A549 (cell line): ENCODE data around the gene CDC37L1. TPM values are rescaled to one million over a fixed set of nuclear protein-coding genes. Genes with fewer than 3 reads are reported as not detected.
"Not testable (repeated sequence)": the region's sequence is repeated elsewhere in the genome, so short reads cannot be mapped to it uniquely, and the experiment has no call there.

ENCODE experiments used
- ATAC-seq, 2 experiments: fragments of 200-7000 bp in 1 of 2; fragments of >200 bp in 1 of 2; cut with Nextera tagmentation in 1 of 2; cut with Tn5 transposase in 1 of 2; 3 replicates each; pipeline versions ENCODE4 v1.8.0 to v1.9.1; 2018 to 2020; ENCODE audit warnings: mild to moderate bottlenecking in 1 of 2, moderate library complexity in 1 of 2
- CTCF ChIA-PET: fragments of 300-600 bp; sonication (Branson Sonifier 250); formaldehyde crosslinking; extraction: SDS; loops from one replicate; lab custom pipeline; 2021; ENCODE audit warnings: antibody characterized with exemption, inconsistent platforms; lab: Yijun Ruan, JAX
- POLR2A ChIA-PET: fragments of 350-600 bp; formaldehyde crosslinking; extraction: SDS; loops from one replicate; lab custom pipeline; 2021; ENCODE audit warnings: antibody characterized with exemption, inconsistent platforms; lab: Yijun Ruan, JAX
- DNase-seq, 2 experiments: peaks; one replicate each; pipeline versions ENCODE4 v3.0.0 to v3.0.0-alpha.2; 2011 to 2016; ENCODE audit warnings: low read depth in 1 of 2, low spot score in 1 of 2
- FAIRE-seq: peaks from 2 replicates; lab custom pipeline; 2011; peaks lifted over from hg19 to GRCh38; lab: Jason Lieb, UNC
- H3K27ac ChIP-seq, 2 experiments: fragments of >200 bp; sonication (Bioruptor Twin); formaldehyde crosslinking; 3 replicates each; pipeline ENCODE4 v1.5.1; 2016 to 2017
- H3K4me1 ChIP-seq: fragments of >200 bp; sonication (Bioruptor Twin); formaldehyde crosslinking; 3 replicates; pipeline ENCODE4 v1.6.1; 2016
- H3K4me2 ChIP-seq: fragments of >200 bp; sonication (Bioruptor Twin); formaldehyde crosslinking; 3 replicates; pipeline ENCODE4 v1.6.1; 2016
- H3K4me3 ChIP-seq: fragments of >200 bp; sonication (Bioruptor Twin); formaldehyde crosslinking; 3 replicates; pipeline ENCODE4 v1.5.1; 2016
- H3K9me3 ChIP-seq: fragments of >200 bp; sonication (Bioruptor Twin); formaldehyde crosslinking; 3 replicates; pipeline ENCODE4 v1.6.1; 2016
- BCL3 ChIP-seq: fragments of >200 bp; sonication (Bioruptor Twin); formaldehyde crosslinking; IDR thresholded peaks from 3 replicates; pipeline ENCODE4 v1.6.1; 2016
- BHLHE40 ChIP-seq: IDR thresholded peaks from 2 replicates; pipeline ENCODE4 v1.6.1; 2012; ENCODE audit warnings: low read depth, low read length, inconsistent platforms
- CEBPB ChIP-seq, 2 experiments: fragments of >200 bp in 1 of 2; sonication (Bioruptor Twin) in 1 of 2; formaldehyde crosslinking in 1 of 2; IDR thresholded peaks; 2 replicates each; pipeline ENCODE4 v1.6.1; 2012 to 2016
- CHD4 ChIP-seq: fragments of 200-600 bp; sonication (generic); IDR thresholded peaks from 2 replicates; pipeline ENCODE4 v1.6.1; 2016; ENCODE audit warnings: antibody characterized with exemption, mild to moderate bottlenecking, borderline replicate concordance
- EHMT2 ChIP-seq: fragments of 200-600 bp; sonication (generic); IDR thresholded peaks from 2 replicates; pipeline ENCODE4 v1.6.1; 2016; ENCODE audit warnings: antibody characterized with exemption, low read depth, mild to moderate bottlenecking, moderate library complexity
- ESRRA ChIP-seq: fragments of 150-350 bp; IDR thresholded peaks from 2 replicates; pipeline ENCODE4 v1.6.1; 2014; ENCODE audit warnings: mild to moderate bottlenecking, low read length, borderline replicate concordance
- FOSL2 ChIP-seq, 2 experiments: fragments of 450-650 bp in 1 of 2; fragments of >200 bp in 1 of 2; sonication (Bioruptor Twin) in 1 of 2; formaldehyde crosslinking; IDR thresholded peaks; 2 replicates each; pipeline versions ENCODE4 v1.5.0 to v1.6.1; 2016 to 2020; ENCODE audit warnings: mild to moderate bottlenecking in 1 of 2, moderate library complexity in 1 of 2
- FOXS1 ChIP-seq: fragments of 250-450 bp; sonication (Bioruptor Pico); IDR thresholded peaks from 2 replicates; pipeline ENCODE4 v1.5.0; 2020; ENCODE audit warnings: mild to moderate bottlenecking, moderate library complexity
- GATA3 ChIP-seq: IDR thresholded peaks from 2 replicates; pipeline ENCODE4 v1.6.1; 2012; ENCODE audit warnings: borderline replicate concordance
- HMGXB4 ChIP-seq: fragments of 250-450 bp; sonication (Bioruptor Pico); IDR thresholded peaks from 2 replicates; pipeline ENCODE4 v1.5.0; 2021; ENCODE audit warnings: mild to moderate bottlenecking, moderate library complexity, borderline replicate concordance
- JUN ChIP-seq, 2 experiments: fragments of >200 bp; sonication (Bioruptor Twin); formaldehyde crosslinking; IDR thresholded peaks; 2 replicates in 1 of 2; 3 replicates in 1 of 2; pipeline ENCODE4 v1.6.1; 2016 to 2017
- KDM1A ChIP-seq: fragments of 200-600 bp; sonication (generic); IDR thresholded peaks from 2 replicates; pipeline ENCODE4 v1.6.1; 2016; ENCODE audit warnings: low read depth, mild to moderate bottlenecking
- MAX ChIP-seq: IDR thresholded peaks from 2 replicates; pipeline ENCODE4 v1.6.1; 2012
- MYC ChIP-seq: IDR thresholded peaks from 2 replicates; pipeline ENCODE4 v1.6.1; 2012; ENCODE audit warnings: mild to moderate bottlenecking, inconsistent platforms, low read length, improper control_type of control experiment, borderline replicate concordance
- NPAS2 ChIP-seq: fragments of 250-450 bp; sonication (Bioruptor Pico); IDR thresholded peaks from 2 replicates; pipeline ENCODE4 v1.8.0; 2022; ENCODE audit warnings: mild to moderate bottlenecking, moderate library complexity, borderline replicate concordance
- NR3C1 ChIP-seq: fragments of >200 bp; sonication (Bioruptor Twin); formaldehyde crosslinking; IDR thresholded peaks from 3 replicates; pipeline ENCODE4 v1.6.1; 2017
- PHF8 ChIP-seq: fragments of 200-600 bp; sonication (generic); IDR thresholded peaks from 2 replicates; pipeline ENCODE4 v1.6.1; 2016; ENCODE audit warnings: low read depth, mild to moderate bottlenecking, antibody characterized with exemption, moderate library complexity, borderline replicate concordance
- POLR2A ChIP-seq: IDR thresholded peaks from 2 replicates; pipeline ENCODE4 v1.6.1; 2012; ENCODE audit warnings: mild to moderate bottlenecking, low read length
- RCOR1 ChIP-seq: fragments of 150-350 bp; IDR thresholded peaks from 2 replicates; pipeline ENCODE4 v1.6.1; 2014; ENCODE audit warnings: antibody characterized with exemption, low read length, low read depth
- SMC3 ChIP-seq: fragments of >200 bp; sonication (Bioruptor Twin); formaldehyde crosslinking; IDR thresholded peaks from 3 replicates; pipeline ENCODE4 v1.6.1; 2018; ENCODE audit warnings: inconsistent platforms
- WGBS: methylation state at CpG from one replicate; pipeline ENCODE4 v1.1.6; 2017; ENCODE audit errors: missing lambda C conversion rate; 5-methylcytosine and 5-hydroxymethylcytosine counted together
- polyA plus RNA-seq, 4 experiments: library from polyadenylated mRNA; depleted of rRNA in 3 of 4; stranded (reverse); fragments of >200 nt; fragmentation: RNase III in 1 of 4; extraction: RNeasy Plus Mini Kit Qiagen cat#74134 plus additional on column Dnase treatment in 1 of 4; gene quantifications; 2 replicates in 3 of 4; 3 replicates in 1 of 4; pipeline ENCODE4 v1.2.3, GENCODE V29; 2011 to 2017
- TF ChIP-seq, protein P1 (sequence below): IDR thresholded peaks from 2 replicates; pipeline ENCODE4 v1.6.1; 2012; ENCODE audit warnings: low read depth, borderline replicate concordance
- TF ChIP-seq, protein P2 (sequence below): fragments of >200 bp; sonication (Bioruptor Twin); formaldehyde crosslinking; IDR thresholded peaks from 3 replicates; pipeline ENCODE4 v1.5.1; 2016
- TF ChIP-seq, protein P3 (sequence below): IDR thresholded peaks from 2 replicates; pipeline ENCODE4 v1.6.1; 2012

The CDC37L1 gene
- polyA plus RNA-seq, 2 of the 4 experiments (the other 2 are of a cell fraction): 9.5 to 16.2 TPM

DNA sequence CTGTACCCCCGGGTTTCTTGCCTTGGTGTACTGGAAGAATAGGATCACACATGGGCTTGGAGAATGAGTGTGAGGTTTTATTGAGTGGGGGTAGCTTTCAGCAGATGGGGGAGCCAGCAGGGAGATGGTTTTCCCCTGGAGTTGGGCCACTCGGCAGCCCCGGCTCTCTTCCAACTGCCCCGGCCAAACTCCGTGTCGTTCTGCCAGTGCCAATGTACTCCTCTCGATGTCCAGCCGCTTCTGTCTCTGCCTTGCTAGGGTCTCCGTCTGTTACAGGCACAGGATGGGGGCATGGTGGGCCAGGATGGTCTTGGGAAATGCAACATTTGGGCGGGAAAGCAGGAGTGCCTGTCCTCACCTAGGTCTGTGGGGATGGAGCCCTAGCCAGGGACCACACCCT is 24.8 kb upstream of the CDC37L1 start:
- ATAC-seq (no peak), FAIRE-seq (no peak), DNase-seq (no peak)
- CTCF ChIA-PET: interaction anchor here (1.0 kb wide), 1 partner anchor 8 kb away, joined by 6 read pairs; the partner anchor contains the start of gene PLPP6
- Histone ChIP-seq H3K4me1 (peaks cover 17% of the 10 kb centered on the region; the same call in 2 of the 3 replicates), H3K4me3 (no peak overlapping the region), H3K27ac (no peak overlapping the region), H3K9me3 (no peaks in the 10 kb centered on the region), H3K4me2 (no peak overlapping the region)
- no peak for TF ChIP-seq FOSL2 (IDR thresholded peaks at IDR 0.05)
- no peak for TF ChIP-seq FOSL2 (CRISPR knock-in tag; IDR thresholded peaks at IDR 0.05)
- TF ChIP-seq NPAS2 (CRISPR knock-in tag): no peak
- TF ChIP-seq PHF8: no peak
- TF ChIP-seq JUN (IDR thresholded peaks at IDR 0.05): no peak
- TF ChIP-seq ESRRA: no peak
- TF ChIP-seq, protein P1, sequence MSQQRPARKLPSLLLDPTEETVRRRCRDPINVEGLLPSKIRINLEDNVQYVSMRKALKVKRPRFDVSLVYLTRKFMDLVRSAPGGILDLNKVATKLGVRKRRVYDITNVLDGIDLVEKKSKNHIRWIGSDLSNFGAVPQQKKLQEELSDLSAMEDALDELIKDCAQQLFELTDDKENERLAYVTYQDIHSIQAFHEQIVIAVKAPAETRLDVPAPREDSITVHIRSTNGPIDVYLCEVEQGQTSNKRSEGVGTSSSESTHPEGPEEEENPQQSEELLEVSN: no peak
- no peak for TF ChIP-seq POLR2A
- TF ChIP-seq, protein P2, sequence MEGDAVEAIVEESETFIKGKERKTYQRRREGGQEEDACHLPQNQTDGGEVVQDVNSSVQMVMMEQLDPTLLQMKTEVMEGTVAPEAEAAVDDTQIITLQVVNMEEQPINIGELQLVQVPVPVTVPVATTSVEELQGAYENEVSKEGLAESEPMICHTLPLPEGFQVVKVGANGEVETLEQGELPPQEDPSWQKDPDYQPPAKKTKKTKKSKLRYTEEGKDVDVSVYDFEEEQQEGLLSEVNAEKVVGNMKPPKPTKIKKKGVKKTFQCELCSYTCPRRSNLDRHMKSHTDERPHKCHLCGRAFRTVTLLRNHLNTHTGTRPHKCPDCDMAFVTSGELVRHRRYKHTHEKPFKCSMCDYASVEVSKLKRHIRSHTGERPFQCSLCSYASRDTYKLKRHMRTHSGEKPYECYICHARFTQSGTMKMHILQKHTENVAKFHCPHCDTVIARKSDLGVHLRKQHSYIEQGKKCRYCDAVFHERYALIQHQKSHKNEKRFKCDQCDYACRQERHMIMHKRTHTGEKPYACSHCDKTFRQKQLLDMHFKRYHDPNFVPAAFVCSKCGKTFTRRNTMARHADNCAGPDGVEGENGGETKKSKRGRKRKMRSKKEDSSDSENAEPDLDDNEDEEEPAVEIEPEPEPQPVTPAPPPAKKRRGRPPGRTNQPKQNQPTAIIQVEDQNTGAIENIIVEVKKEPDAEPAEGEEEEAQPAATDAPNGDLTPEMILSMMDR: no peak
- no peak for TF ChIP-seq BCL3
- TF ChIP-seq KDM1A: no peak
- no peak for TF ChIP-seq RCOR1
- no peak for TF ChIP-seq BHLHE40
- WGBS: 87% methylated on average over 10 of the region's 10 CpGs
- POLR2A ChIA-PET: interaction anchor here (0.9 kb wide), 1 partner anchor 23 kb away, joined by 5 read pairs; no protein-coding TSS in a partner anchor

DNA sequence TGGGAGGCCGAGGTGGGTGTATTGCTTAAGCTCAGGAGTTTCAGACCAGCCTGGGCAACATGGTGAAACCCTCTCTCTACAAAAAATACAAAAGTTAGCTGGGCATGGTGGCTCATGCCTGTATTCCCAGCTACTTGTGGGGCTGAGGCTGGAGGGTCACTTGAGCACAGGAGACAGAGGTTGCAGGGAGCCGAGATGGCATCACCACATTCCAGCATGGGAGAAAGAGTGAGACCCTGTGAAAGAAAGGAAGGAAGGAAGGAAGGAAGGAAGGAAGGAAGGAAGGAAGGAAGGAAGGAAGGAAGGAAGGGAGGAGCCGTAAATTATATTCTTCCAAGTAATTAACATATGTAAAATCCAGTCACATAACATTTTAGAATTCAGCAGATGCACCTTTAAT is 23.2 kb upstream of the CDC37L1 start:
- H3K27ac ChIP-seq, H3K4me2 ChIP-seq, ATAC-seq, DNase-seq, H3K4me3 ChIP-seq, POLR2A ChIA-PET, H3K9me3 ChIP-seq, FAIRE-seq: not testable (repeated sequence)
- CTCF ChIA-PET: interaction anchor here (1.1 to 1.4 kb wide), 4 partner anchors 11 to 944 kb away, joined by 3 to 4 read pairs (median 3); no protein-coding TSS in a partner anchor
- peaks cover 17% of the 10 kb centered on the region; the same call in 2 of the 3 replicates for H3K4me1 ChIP-seq
- WGBS: 87% methylated on average over 3 of the region's 3 CpGs

DNA sequence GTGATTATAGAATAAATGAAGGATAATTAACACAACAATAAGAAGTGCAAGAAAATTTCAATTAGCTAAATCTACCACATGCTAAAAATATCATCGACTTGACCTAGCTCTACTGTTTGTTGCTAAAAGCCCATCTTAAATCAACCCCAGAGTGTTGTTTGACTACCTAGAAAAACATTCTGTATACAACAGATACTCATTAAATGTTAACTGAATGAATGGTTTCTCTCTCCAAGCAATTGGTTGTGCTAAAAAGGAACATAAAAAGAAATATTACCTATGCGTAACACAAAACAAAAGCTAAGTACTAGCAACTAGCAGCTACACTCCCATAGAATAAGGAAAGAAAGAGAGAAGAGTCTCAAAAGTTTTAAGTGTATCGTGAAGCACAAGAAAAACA is 22.7 kb upstream of the CDC37L1 start:
- WGBS: 62% methylated on average over 3 of the region's 3 CpGs
- FAIRE-seq (no peak), DNase-seq (no peak), ATAC-seq (no peak)
- ChIA-PET POLR2A (no interaction called here), CTCF (interaction anchor here (1.1 to 1.4 kb wide), 4 partner anchors 12 to 944 kb away, joined by 3 to 4 read pairs (median 3); no protein-coding TSS in a partner anchor)
- Histone ChIP-seq H3K9me3 (no peaks in the 10 kb centered on the region), H3K4me3 (no peak overlapping the region), H3K4me1 (peaks cover 19% of the 10 kb centered on the region; the same call in 2 of the 3 replicates), H3K27ac (no peak overlapping the region), H3K4me2 (no peak overlapping the region)
- TF ChIP-seq MYC: no peak
- no peak for TF ChIP-seq RCOR1
- no peak for TF ChIP-seq MAX
- TF ChIP-seq FOXS1 (CRISPR knock-in tag): no peak
- TF ChIP-seq CHD4: no peak
- no peak for TF ChIP-seq SMC3
- TF ChIP-seq ESRRA: no peak
- TF ChIP-seq NR3C1: no peak
- no peak for TF ChIP-seq CEBPB (IDR thresholded peaks at IDR 0.05)
- no peak for TF ChIP-seq GATA3
- TF ChIP-seq HMGXB4 (CRISPR knock-in tag): no peak
- TF ChIP-seq EHMT2: no peak
- TF ChIP-seq PHF8: no peak
- no peak for TF ChIP-seq POLR2A
- TF ChIP-seq, protein P3, sequence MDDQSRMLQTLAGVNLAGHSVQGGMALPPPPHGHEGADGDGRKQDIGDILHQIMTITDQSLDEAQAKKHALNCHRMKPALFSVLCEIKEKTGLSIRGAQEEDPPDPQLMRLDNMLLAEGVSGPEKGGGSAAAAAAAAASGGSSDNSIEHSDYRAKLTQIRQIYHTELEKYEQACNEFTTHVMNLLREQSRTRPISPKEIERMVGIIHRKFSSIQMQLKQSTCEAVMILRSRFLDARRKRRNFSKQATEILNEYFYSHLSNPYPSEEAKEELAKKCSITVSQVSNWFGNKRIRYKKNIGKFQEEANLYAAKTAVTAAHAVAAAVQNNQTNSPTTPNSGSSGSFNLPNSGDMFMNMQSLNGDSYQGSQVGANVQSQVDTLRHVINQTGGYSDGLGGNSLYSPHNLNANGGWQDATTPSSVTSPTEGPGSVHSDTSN: no peak
